NCI-H2029 treated with DMSO at 0.1 percent for 48 hours (cell line): Measurements from ENCODE around the gene HNRNPA2B1.
"Not testable (repeated sequence)": the region's sequence is repeated elsewhere in the genome, so short reads cannot be mapped to it uniquely, and the experiment has no call there.

ENCODE experiments used
- DNase-seq: peaks from one replicate; lab custom pipeline; 2025; lab: John Stamatoyannopoulos, UW

The HNRNPA2B1 gene

DNA sequence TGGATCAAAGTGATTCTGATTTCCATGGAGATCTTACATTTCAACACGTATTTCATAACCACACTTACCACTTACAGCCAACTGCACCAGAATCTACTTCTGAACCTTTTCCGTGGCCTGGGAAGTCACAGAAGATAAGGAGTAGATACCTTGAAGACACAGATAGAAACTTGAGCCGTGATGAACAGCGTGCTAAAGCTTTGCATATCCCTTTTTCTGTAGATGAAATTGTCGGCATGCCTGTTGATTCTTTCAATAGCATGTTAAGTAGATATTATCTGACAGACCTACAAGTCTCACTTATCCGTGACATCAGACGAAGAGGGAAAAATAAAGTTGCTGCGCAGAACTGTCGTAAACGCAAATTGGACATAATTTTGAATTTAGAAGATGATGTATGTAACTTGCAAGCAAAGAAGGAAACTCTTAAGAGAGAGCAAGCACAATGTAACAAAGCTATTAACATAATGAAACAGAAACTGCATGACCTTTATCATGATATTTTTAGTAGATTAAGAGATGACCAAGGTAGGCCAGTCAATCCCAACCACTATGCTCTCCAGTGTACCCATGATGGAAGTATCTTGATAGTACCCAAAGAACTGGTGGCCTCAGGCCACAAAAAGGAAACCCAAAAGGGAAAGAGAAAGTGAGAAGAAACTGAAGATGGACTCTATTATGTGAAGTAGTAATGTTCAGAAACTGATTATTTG, 15.3 kb downstream of the HNRNPA2B1 start:
- no peak for DNase-seq

DNA sequence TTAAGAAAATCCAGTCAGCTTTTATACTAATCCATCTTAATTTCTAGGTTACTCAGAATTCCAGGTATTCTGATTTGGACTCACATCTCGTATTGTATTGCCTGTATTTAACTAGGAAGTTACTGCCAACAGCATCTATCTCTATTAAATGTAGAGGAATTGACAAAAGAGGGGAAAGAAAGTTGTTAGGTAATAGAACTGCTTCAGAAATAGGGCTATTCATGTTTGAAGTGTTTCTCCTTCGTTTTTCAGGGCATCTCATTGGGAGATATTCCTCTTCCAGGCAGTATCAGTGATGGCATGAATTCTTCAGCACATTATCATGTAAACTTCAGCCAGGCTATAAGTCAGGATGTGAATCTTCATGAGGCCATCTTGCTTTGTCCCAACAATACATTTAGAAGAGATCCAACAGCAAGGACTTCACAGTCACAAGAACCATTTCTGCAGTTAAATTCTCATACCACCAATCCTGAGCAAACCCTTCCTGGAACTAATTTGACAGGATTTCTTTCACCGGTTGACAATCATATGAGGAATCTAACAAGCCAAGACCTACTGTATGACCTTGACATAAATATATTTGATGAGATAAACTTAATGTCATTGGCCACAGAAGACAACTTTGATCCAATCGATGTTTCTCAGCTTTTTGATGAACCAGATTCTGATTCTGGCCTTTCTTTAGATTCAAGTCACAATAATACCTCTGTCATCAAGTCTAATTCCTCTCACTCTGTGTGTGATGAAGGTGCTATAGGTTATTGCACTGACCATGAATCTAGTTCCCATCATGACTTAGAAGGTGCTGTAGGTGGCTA, 16.1 kb downstream of the HNRNPA2B1 start:
- not testable (repeated sequence) for DNase-seq

DNA sequence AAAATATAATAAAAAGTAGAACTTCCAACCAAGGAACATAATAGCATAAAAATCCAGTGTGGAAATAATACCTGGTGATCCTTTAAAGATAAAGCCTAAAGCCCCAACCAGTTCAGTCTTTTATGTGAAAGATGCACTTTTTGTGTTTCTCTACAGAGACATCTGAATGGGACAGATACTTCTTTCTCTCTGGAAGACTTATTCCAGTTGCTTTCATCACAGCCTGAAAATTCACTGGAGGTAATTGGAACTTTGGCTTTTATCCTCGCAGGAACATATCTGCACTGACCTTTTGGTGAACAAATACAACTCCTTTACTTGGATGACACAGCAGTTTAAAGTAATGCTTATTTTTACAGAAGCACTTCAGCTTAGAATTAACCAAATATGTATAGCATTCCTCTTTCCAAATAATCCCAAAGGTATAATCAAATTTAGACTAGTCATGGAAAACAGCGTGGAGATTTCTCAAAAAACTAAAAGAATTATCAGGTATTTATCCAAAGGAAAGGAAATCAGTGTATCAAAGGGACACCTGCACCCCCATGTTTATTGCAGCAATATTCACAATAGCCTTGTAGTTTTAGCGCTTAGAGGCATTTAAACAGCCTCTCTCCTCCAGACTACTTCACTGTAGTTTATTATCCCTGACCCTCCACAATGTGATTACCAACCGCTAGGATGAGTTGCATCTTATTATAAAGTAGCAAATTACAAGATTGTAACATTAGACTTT, 16.8 kb downstream of the HNRNPA2B1 start:
- DNase-seq, result no peak

DNA sequence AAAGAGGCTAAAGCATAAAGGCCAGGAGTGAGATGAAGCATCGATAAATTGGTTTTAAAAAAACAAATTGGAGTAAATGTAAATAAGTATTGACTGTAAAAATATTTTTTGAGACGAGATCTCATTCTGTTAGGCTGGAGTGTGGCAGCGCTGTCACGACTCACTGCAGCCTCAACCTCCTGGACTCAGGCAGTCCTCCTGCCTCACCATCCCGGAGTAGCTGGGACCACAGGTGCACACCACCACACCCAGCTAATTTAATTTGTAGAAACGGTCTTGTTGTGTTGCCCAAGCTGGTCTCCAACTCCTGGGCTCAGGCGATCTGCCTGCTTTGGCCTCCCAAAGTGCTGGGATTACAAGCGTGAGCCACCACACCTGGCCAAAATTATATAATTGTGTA, 17.8 kb downstream of the HNRNPA2B1 start:
- DNase-seq, result no peak

DNA sequence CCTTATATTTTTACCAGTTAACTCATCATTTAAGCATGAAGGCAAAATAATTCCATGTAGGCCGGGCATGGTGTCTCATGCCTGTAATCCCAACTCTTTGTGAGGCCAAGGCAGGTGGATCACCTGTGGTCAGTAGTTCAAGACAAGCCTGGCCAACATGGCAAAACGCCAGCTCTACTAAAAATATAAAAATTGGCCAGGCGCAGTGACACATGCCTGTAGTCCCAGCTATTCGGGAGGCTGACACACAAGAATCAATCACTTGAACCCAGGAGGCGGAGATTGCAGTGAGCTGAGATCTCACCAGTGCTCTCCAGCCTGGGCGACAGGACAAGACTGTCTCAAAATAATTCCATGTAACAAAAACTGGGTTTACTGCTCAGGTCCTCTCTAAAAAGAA, 18.3 kb downstream of the HNRNPA2B1 start:
- DNase-seq, result no peak

DNA sequence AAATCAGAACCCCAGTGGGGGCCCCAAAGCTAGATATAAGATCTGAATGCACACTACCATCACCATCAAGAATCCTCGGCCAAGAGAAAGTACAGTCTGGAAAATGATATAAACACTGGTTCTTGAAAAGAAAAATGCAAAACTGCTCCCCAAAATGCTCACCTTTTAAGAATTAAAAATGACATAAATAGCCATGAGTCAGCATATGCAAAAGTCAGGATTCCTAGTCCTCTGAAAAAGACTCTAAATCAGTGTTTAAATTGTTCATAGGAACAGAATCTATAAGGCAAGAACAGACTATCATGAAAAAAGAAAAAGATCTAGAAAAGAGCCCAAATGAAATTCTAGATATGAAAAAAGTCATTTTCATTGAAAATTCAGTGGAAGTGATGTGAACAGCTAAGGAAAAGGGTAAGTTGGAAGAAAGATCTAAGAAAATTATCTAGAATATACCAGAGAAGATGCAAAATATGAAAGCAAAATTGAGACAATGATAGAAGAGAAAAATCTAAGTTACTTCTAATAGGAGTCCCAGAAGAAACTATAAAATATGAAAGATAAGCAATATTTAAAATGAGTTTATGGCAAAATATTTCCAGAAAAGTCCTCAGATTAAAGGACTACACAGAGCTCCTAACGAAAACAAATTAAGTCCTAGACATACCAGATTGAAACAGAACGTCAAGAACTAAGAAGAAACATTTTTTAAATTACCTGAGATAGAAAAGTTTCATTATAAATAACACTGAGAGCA, 18.9 kb downstream of the HNRNPA2B1 start:
- DNase-seq, result no peak

DNA sequence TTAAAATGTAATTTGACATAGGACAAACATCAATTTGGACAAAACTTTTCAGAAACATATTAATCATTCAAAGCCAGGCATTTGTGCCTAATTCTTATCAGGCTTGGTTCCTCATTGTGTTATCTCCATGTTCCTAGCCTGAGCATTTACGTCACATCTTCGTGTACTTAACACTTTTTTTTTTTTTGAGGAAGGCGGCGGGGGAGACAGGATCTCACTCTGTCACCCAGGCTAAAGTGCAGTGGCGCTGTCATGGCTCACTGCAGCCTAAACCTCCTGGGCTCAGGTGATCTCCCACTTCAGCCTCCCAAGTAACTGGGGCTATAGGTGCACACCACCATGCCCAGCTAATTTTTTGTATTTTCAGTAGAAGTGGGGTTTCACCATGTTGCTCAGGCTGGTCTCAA, 19.8 kb downstream of the HNRNPA2B1 start:
- DNase-seq, result no peak

DNA sequence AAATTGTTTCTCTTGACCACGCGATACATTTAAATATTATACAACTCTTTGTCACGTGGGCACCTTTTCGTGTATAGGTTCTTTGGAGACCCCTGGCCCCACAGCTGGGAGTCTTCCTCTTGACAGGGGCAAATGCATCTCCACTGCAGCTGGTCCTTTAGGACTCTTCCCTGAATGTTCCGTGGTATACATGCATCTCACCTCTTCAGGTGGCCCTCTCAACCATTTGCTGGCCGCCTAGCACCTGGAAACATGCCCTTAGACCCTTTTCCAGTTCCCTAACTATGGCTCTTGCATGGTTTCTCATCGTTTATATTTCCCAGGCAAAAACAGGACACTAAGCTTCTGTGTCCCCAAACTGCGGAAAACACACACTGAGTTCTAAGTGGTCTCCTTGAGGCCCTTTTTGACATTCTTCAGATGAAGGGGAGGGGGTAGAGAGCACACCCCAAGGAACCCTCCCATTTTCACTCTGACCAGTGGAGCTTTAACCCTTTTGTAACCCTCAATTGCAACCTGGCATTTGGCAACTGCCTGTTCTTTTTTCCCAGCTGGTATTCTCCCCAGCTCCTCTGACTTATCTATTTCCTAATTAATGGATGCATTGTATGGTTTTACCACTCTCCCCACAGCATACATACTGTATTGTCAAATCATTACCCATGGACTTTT, 20.6 kb downstream of the HNRNPA2B1 start:
- DNase-seq, result no peak

DNA sequence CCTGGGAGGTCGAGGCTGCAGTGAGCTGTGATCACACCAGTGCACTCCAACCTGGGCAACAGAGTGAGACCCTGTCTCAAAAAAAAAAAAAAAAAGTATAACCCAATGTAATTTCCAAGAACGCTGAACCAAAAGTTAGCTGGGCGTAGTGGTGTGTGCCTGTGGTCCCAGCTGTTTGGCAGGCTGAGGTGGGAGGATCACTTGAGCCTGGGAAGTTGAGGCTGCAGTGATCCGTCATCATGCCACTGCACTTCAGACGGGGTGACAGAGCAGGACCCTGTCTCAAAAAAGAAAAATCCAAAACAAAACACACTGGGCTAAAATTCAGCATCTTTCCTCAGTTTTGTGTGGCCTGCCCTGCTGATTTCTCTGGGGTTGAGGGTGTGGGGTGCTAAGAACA, 21.1 kb downstream of the HNRNPA2B1 start:
- DNase-seq, result no peak

DNA sequence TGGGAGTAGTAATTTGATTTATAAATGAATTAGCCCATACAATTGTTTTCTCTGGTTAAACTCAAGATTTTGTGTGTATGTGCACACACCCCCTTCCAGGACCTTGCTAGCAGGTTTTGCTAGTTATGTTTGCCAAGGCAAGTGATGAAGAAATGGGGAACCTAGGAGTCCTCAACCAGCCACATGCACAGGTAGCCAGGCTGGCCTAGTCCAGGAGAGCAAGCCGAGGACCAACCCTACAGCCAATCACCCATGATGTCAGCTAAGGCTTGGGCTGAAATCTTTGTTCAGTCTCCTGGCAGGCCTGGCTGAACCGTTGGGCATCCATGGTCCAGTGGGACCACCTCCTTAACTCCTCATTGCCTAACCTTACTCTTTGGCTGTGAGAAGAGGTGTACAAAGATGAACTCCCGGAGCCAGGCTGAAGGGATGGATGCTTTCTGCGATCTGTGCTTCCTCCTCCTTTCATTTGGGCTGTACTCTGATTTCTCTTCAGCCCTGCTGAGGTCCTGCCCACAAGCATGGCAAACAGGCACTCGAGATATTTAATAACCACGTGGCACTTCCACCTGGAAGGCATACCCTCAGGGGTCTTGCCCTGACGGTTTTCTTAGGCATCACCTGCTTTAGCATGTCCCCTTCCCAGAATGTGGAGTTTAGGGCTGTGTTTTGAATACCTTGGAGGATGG, 22.1 kb downstream of the HNRNPA2B1 start:
- DNase-seq, result no peak

DNA sequence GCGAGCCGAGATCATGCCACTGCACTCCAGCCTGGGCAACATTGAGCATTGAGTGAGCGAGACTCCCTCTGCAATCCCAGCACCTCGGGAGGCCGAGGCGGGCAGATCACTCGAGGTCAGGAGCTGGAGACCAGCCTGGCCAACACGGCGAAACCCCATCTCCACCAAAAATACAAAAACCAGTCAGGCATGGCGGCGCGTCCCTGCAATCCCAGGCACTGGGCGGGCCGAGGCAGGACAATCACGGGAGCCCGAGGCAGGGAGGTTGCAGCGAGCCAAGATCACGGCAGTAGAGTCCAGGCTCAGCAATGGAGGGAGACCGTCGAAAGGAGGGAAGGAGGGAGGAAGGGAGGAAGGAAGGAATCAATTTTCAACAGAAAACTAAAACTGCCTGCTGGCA, 23.3 kb downstream of the HNRNPA2B1 start:
- DNase-seq, result not testable (repeated sequence)

DNA sequence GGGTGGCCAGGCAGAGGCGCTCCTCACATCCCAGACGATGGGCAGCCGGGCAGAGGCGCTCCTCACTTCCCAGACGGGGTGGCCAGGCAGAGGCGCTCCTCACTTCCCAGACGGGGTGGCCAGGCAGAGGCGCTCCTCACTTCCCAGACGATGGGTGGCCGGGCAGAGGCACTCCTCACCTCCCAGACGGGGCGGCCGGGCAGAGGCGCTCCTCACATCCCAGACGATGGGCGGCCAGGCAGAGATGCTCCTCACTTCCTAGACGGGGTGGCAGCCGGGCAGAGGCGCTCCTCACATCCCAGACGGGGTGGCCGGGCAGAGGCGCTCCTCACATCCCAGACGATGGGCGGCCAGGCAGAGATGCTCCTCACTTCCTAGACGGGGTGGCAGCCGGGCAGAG, 23.9 kb downstream of the HNRNPA2B1 start:
- not testable (repeated sequence) for DNase-seq

DNA sequence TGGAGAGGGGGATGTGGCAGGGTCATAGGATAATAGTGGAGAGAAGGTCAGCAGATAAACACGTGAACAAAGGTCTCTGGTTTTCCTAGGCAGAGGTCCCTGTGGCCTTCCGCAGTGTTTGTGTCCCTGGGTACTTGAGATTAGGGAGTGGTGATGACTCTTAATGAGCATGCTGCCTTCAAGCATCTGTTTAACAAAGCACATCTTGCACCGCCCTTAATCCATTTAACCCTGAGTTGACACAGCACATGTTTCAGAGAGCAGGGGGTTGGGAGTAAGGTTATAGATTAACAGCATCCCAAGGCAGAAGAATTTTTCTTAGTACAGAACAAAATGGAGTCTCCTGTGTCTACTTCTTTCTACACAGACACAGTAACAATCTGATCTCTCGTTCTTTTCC, 24.6 kb downstream of the HNRNPA2B1 start:
- not testable (repeated sequence) for DNase-seq

DNA sequence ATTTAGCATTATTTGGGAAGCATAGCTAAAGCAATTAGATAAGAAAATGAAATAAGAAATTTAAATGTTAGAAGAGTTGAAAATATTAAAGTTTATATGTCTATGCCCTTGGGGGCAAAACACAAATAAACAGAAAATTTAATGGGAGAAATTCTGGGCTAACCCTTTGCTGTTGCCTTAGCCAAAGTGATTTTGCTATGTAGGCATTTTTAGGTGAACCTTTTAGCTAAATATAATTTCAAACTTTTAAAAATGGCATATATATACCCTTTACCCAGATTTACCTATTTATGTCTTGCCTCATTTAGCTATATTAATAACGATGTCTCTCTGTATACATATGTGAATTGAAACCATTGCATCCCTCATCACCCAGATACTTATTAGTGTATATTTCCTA, 28.5 kb downstream of the HNRNPA2B1 start:
- DNase-seq, result no peak

DNA sequence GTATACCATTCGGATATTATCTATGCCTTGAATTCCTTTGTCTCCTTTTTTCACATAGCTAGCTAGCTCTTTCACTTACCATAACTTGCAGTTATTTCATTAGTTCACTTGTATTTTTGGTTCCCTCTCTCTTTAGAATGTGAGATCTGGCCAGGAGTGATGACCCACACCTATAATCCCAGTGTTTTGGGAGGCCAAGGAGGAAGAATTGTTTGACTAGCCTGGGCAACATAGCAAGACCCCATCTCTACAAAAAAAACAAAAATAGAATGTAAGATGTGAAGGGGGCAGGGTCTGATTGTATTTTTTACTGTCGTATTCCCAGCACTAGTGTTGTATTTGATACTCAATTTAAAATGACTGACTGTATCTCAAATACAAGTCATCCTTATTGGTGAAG, 28.9 kb downstream of the HNRNPA2B1 start:
- no peak for DNase-seq

DNA sequence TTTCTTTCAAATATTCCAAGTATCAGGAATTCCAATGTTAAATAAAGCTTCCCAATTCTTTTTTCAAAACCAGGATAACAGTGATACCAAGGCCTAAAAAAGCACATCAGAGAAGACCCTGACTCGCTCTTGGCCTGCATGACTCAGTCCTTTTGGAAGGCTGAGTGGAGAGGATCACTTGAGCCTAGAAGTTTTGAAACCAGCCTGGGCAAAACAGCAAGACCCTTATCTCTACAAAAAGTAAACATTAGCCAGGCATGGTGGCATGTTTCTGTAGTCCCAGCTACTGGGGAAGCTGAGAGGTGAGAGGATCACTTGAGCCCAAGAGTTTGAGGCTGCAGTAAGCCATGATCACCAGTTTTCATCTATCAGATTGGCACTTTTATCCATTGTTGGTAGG, 29.9 kb downstream of the HNRNPA2B1 start:
- no peak for DNase-seq

DNA sequence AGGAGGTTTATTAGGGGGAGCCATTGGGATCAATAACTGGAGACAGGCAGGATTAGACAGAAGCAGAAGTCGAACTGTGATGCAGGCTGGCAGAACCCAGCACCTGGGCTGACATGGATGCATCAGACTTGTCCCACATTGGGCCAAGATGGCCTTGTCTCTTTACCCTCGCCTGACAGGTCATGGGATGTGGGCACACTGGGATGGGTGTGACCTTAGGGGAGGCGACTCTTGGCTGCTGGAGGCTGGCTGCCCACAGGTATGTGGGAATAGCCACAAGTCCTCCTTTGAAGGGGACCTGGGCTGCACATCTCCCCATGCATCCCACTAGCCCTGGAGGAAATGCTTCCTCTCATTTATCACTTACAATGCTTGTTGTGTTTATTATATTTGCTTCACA, 31.3 kb downstream of the HNRNPA2B1 start:
- DNase-seq, result no peak

DNA sequence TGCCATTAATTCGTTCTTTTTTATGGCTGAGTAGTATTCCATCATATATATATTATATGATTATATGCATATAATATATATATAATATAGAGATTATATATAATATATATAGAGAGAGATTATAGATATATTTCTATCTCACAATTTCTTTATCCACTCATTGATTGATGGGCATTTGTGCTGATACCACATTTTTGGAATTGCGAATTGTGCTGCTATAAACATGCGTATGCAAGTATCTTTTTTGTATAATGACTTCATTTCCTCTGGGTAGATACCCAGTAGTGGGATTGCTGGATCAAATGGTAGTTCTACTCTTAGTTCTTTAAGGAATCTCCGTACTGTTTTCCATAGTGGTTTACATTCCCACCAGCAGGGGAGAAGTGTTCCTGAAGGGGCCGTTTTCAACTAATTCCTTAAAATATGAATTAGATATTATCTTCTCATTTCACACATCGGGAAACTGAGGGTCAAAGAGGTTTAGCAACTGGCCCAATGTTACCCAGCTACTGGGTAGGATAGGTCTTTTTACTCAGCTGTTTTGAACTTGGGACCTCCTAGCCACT, 32.0 kb downstream of the HNRNPA2B1 start:
- DNase-seq, result no peak

DNA sequence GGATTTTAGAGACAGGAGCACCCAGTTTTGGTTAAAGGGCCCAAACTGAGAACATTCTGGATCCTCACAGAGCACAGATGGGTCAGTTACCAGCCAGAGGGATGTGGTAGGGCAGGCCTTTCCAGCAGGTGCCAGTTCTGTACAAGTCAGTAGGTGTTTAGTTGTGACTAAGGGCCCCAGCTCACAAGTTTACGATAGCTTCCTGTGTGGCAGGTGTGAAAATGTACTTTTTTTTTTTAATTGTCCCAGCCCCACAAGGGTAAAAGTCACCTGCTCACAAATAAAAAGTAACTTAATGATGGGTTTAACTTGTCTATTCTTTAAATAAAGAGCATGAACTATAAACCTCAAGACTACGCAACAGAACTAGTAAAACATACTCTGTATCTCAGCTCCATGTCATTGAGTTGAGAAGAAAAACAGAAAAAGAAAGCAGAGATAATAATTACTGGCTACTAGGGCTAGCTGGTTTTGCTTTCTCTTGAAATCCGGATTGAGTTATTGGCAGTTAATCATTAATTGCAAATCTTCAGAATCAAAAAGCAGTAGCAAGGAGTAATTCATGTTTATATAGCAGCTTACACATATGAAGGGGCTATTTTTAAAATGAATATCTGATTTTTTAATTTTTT, 33.1 kb downstream of the HNRNPA2B1 start:
- no peak for DNase-seq

DNA sequence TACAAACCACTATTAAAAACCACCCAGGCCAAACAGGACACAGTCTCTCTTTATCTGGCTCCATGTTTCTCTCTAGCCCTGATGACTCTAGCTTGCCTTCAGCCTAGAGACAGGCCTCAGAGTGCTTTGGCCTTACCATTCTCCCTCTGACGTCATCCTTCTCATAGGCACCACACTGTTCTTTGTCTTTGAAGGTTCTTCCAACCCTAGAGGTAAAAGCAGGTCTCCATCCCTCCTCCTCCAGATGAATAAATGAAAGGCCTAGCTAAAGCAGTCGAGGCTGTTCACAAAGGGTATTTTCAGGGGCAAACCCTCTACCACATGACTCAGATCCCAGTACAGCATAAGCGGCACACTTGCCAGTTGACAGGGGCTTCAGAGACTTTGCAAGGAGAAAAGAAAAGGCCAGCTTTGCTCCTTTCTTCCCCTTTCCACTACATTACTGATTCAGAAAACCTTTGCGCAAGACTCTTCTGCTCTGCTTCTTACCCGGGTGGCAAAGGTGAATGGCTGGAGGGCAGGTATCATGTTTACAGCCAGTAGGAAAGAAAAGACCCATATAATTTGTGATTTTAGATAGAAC, 33.8 kb downstream of the HNRNPA2B1 start:
- DNase-seq, result no peak
